Midbrain (tissue), 1 donor: ENCODE data around the gene KNL1.
"Not testable (repeated sequence)": the region's sequence is repeated elsewhere in the genome, so short reads cannot be mapped to it uniquely, and the experiment has no call there.

Experiments
- DNase-seq: peaks from one replicate; lab custom pipeline; 2025; lab: John Stamatoyannopoulos, UW

KNL1 gene

GRCh38 chr15:40593588-40594428, at the start of gene KNL1:
Gene KNL1, plus strand, starts transcription at chr15:40594249. Its CDS starts 8,683 bp downstream, at chr15:40602932.
- DNase-seq, result peak; percentile 98

GRCh38 chr15:40545457-40545856, 48.6 kb upstream of the KNL1 start:
- DNase-seq, result no peak

GRCh38 chr15:40548610-40549009, 45.4 kb upstream of the KNL1 start:
- no peak for DNase-seq

- DNase-seq, result no peak
These were observed 44.2 kb upstream of the KNL1 start for GRCh38 chr15:40549894-40550293.

- no peak for DNase-seq
These were observed 43.6 kb upstream of the KNL1 start for GRCh38 chr15:40550341-40551037.

- DNase-seq, result no peak
These were observed 39.9 kb upstream of the KNL1 start for GRCh38 chr15:40554161-40554525.

- DNase-seq, result no peak
These were observed 38.2 kb upstream of the KNL1 start for GRCh38 chr15:40555876-40556275.

GRCh38 chr15:40558952-40559742, 34.9 kb upstream of the KNL1 start:
- DNase-seq, result no peak

GRCh38 chr15:40562691-40563090, 31.4 kb upstream of the KNL1 start:
- DNase-seq, result no peak

GRCh38 chr15:40563426-40563825, 30.6 kb upstream of the KNL1 start:
- no peak for DNase-seq

GRCh38 chr15:40564591-40565332, 29.3 kb upstream of the KNL1 start, which contains the start of gene CCDC32:
Gene CCDC32, minus strand, starts transcription at chr15:40565042. Its CDS starts 2,027 bp downstream, at chr15:40563015.
- peak; percentile 99 for DNase-seq

GRCh38 chr15:40565333-40566238, 28.5 kb upstream of the KNL1 start:
- no peak for DNase-seq

GRCh38 chr15:40567111-40567510, 26.9 kb upstream of the KNL1 start:
- peak; percentile 12 for DNase-seq

- DNase-seq, result peak; percentile 95
These were observed 24.7 kb upstream of the KNL1 start, which contains the start of gene RPUSD2 for GRCh38 chr15:40569129-40569953. Gene RPUSD2, plus strand, starts transcription at chr15:40569299. Its CDS starts 39 bp downstream, at chr15:40569338.

- no peak for DNase-seq
These were observed 18.9 kb upstream of the KNL1 start for GRCh38 chr15:40575113-40575512.

GRCh38 chr15:40576914-40577313, 17.1 kb upstream of the KNL1 start:
- DNase-seq, result not testable (repeated sequence)

GRCh38 chr15:40578892-40579291, 15.2 kb upstream of the KNL1 start:
- DNase-seq, result no peak

- not testable (repeated sequence) for DNase-seq
These were observed 12.3 kb upstream of the KNL1 start for GRCh38 chr15:40581796-40582195.

- no peak for DNase-seq
These were observed 11.3 kb upstream of the KNL1 start for GRCh38 chr15:40582726-40583246.
